UCSD-AML1 (cell line): ENCODE measurements around the gene HTN3.
"Not testable (repeated sequence)": the region's sequence is repeated elsewhere in the genome, so short reads cannot be mapped to it uniquely, and the experiment has no call there.

Experiments used
- DNase-seq: peaks from one replicate; lab custom pipeline; 2025; ENCODE audit not compliant: unreplicated experiment; lab: John Stamatoyannopoulos, UW

The HTN3 gene

GRCh38 chr4:70028159-70028558 is at the start of gene HTN3:
HTN3 (plus strand) TSS chr4:70028459; CDS start chr4:70030741, 2,282 bp downstream.
- not testable (repeated sequence) for DNase-seq

DNA sequence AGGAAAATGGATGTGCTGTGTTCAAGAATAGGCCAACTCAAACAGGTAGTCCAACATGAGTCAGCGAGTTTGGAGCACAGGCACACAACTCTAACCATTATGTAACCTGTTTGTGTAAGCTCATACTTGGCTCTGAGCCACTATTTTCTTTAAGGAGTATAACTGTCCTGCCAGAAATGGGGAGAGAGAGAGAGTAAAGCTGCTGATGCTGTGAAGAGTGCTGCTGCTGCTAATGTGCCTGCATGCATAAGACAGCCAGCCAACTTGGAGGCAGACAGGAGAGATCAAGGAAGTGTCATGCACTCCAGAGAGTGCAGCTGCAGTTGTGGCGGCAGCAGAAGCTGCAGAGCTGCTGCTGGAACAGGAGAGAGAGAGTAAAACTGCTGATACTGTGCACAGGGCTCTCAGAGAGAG is 44.2 kb upstream of the HTN3 start:
- peak; percentile 7 for DNase-seq

GRCh38 chr4:69986663-69987062 is 41.6 kb upstream of the HTN3 start:
- no peak for DNase-seq

- no peak for DNase-seq
Measured at GRCh38 chr4:69991016-69991415, 37.2 kb upstream of the HTN3 start.

GRCh38 chr4:69994782-69995181 is 33.5 kb upstream of the HTN3 start:
- DNase-seq, result no peak

GRCh38 chr4:69995526-69996016 is 32.7 kb upstream of the HTN3 start, which contains the start of gene STATH:
STATH (plus strand) TSS chr4:69995966; CDS start chr4:69998438, 2,472 bp downstream.
- DNase-seq, result no peak

- DNase-seq, result no peak
Measured at GRCh38 chr4:69999420-69999819, 28.8 kb upstream of the HTN3 start.

DNA sequence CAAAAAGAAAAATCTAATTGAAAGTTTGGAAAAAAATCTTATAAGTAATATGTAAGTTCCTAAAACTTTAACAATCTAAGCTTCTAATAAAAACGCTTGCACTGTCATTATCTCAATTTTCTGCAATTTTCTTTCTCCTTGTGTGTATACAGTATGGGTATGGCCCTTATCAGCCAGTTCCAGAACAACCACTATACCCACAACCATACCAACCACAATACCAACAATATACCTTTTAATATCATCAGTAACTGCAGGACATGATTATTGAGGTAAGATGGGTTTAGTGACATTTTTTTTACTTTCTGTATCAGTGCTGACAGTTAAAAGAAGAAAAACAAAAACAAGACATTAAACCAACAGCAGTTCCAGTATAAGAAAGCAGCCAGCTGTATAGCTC is 27.5 kb upstream of the HTN3 start:
- DNase-seq, result no peak

- no peak for DNase-seq
Measured at GRCh38 chr4:70002507-70002906, 25.8 kb upstream of the HTN3 start.

DNA sequence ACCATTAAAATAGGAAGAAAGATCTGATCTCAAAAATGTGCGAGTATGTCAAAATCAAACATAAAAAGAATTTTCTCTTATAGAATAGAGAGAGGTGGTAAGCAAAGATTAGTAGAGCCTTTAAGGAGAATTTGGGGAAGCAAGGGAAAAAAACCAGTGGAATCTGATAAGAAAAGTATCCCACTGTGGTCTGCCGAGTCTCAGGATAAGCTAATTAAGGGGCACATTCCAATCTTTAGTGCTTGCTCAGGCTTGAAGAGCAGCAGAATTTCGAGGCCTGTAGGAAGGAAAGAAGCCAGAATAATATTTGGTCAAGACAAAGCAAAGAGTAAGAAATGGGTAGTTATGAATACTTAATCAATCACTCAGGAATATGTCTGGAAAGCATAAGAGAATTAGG is 19.5 kb upstream of the HTN3 start:
- no peak for DNase-seq

- DNase-seq, result not testable (repeated sequence)
Measured at GRCh38 chr4:70019006-70019405, 9.3 kb upstream of the HTN3 start.

DNA sequence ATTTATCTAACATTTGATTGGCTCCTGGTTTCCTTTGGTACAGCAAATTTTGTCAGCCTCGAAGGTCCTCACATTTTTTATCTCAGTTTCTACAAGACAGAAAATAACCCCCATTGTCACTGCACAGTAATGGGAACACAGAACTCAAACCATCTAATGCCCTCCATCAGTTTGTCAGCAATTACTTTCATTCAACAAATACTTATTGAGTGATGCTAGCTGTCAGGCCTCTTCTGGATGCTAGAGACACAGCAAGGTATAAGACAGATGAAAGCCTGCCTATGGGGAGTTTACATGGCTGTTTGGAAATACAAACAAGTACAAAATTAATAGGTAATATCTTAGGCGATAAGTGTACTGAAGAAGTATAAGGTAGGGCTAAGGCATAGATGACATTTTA is 5.0 kb upstream of the HTN3 start:
- DNase-seq, result no peak

DNA sequence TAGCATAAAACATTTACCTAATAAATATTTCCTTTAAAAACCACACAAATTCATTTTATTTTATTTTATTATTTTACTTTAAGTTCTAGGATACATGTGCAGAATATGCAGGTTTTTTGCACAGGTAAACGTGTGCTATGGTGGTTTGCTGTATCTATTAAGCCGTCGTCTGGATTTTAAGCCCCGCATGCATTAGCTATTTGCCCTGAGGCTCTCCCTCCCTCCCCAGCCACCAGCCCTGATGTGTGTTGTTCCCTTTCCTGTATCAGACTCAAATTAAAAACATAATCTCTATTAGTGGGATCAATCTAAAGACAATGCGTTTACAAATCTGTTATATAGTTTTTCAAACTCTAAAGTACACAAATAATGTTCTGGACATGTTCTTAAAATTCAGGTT is 1.2 kb upstream of the HTN3 start:
- DNase-seq, result no peak

DNA sequence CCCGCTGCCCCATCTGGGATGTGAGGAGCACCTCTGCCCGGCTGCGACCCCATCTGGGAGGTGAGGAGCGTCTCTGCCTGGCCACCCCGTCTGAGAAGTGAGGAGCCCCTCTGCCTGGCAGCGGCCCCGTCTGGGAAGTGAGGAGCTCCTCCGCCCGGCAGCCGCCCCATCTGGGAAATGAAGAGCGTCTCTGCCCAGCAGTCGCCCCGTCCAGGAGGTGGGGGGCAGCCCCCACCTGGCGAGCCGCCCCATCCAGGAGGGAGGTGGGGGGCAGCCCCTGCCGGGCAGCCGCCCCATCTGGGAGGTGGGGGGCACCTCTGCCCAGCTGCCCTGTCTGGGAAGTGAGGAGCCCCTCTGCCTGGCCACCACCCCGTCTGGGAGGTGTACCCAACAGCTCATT is 9.3 kb downstream of the HTN3 start:
- not testable (repeated sequence) for DNase-seq

DNA sequence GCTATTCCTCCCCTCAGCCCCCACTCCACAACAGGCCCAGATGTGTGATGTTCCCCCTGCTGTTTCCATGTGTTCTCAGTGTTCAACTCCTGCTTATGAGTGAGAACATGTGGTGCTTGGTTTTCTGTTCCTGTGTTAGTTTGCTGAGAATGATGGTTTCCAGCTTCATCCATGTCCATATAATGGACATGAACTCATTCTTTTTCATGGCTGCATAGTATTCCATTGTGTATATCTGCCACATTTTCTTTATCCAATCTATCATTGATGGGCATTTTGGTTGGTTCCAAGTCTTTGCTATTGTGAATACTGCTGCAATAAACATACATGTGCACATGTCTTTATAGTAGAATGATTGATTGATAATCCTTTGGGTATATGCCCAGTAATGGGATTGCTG is 11.7 kb downstream of the HTN3 start:
- DNase-seq, result not testable (repeated sequence)

DNA sequence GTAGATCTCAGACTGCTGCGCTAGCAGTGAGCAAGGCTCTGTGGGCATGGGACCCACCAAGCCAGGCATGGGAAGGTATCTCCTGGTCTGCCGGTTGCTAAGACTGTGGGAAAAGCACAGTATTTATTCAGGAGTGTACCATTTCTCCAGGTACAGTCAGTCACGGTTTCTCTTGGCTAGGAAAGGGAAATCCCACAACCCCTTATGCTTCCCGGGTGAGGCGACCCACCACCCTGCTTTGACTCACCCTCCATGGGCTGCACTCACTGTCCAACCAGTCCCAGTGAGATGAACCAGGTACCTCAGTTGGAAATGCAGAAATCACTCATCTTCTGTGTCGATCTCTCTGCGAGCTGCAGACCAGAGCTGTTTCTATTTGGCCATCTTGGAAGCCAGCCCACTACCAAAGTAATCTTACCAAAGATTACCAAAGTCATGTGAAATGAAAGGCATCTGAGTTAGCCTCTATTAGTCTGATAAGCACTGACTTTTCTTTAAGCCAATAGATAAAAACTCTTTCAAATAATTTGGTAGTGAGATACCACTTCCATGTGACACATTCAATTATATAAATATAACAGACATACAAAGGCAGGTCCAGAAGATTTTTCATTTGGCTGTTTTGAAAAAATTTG is 13.5 kb downstream of the HTN3 start:
- DNase-seq, result no peak

DNA sequence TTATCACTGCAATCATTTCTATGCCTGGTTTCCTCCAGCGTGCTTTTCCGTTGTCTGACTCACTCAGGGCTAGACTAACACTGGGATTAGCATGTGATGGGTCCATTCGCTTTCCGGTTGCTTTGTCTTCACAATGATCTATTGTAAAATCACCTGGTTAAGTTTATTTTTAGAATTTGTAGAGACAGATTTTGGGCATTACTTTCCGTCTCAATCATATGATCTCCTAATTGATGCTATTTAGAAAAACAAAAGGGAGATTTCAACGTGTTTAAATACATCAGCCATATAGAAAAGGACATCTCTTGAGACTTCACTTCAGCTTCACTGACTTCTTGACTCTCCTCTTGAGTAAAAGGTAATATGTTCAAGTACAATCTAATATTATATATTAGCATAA is 21.9 kb downstream of the HTN3 start, which contains the start of gene HTN1:
HTN1 (plus strand) TSS at position 301 of the 400 bp plus-strand sequence. CDS start 2,639 bp downstream, outside the sequence.
- not testable (repeated sequence) for DNase-seq

DNA sequence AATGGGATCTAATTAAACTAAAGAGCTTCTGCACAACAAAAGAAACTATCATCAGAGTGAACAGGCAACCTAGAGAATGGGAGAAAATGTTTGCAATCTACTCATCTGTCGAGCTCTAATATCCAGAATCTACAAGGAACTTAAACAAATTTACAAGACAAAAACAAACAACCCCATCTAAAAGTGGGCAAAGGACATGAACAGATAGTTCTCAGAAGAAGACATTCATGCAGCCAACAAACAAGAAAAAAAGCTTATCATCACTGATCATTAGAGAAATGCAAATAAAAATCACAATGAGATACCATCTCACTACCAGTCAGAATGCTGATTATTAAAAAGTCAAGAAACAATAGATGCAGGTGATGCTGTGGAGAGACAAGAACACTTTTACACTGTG is 28.3 kb downstream of the HTN3 start:
- DNase-seq, result not testable (repeated sequence)

DNA sequence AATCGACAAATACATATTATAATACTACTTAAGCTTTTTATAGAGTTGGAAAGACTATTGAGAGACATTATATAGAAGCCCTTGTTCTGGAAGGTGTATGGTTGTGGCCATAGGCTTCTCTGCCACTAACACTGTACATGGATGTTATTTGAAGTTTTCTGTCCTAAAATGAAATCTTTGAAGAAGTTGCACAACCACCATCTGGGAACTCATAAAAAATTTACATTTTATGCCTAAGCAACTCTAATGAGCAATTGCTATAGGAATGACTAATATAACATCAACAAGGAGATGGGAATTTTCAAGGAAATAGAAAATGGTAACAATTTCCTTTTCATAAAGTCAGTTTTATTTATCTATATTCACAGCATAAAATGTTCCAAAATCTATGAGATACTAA is 29.4 kb downstream of the HTN3 start:
- DNase-seq, result no peak

- DNase-seq, result no peak
Measured at GRCh38 chr4:70059149-70059548, 30.9 kb downstream of the HTN3 start.

GRCh38 chr4:70062000-70062399 is 33.7 kb downstream of the HTN3 start:
- DNase-seq, result no peak

DNA sequence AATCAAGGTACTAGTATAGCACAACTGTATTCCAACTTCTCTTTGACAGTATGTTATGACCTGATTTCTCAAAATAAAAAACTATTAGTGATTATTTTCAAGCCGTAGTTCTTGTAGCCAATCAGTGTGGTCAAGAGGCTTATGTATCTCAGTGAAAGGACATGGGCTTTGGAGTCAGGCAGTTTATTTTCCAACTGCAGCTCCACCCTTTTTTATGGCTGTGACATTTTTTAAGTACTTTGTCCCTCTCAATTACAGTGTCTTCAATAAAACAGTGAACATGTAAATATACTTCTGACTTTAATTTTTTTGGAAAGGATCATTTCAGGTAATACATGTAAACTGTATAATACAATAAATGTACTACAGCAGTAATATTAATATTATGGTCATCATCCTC is 51.9 kb downstream of the HTN3 start:
- no peak for DNase-seq
